Bronchial epithelial cell (primary cell): ENCODE measurements around the gene CSMD2. TPM values are rescaled to one million over a fixed set of nuclear protein-coding genes. Genes with fewer than 3 reads are reported as not detected.

Experiments used
- DNase-seq: peaks from one replicate; pipeline ENCODE4 v3.0.0-alpha.2; 2010; ENCODE audit warnings: low read depth
- FAIRE-seq: peaks from 2 replicates; lab custom pipeline; 2011; peaks lifted over from hg19 to GRCh38; lab: Jason Lieb, UNC
- H3K27me3 ChIP-seq: 2 replicates; pipeline ENCODE4 v1.5.1; 2011; ENCODE audit warnings: low read length; ENCODE audit not compliant: control insufficient read depth, insufficient read depth
- H3K36me3 ChIP-seq: 2 replicates; pipeline ENCODE4 v1.5.1; 2011; ENCODE audit warnings: low read length; ENCODE audit not compliant: control insufficient read depth, insufficient read depth
- H3K4me3 ChIP-seq: 2 replicates; pipeline ENCODE4 v1.5.1; 2011; ENCODE audit warnings: mild to moderate bottlenecking, low read depth, low read length, control low read depth
- total RNA-seq: library from RNA; depleted of rRNA; stranded (reverse); fragments of >200 nt; gene quantifications from 2 replicates; pipeline ENCODE4 v1.2.1, GENCODE V29; 2014
- TF ChIP-seq, protein P1 (sequence below): IDR thresholded peaks from 2 replicates; pipeline ENCODE4 v1.5.1; 2011; ENCODE audit warnings: mild to moderate bottlenecking, moderate library complexity, low read length, control low read depth, inconsistent platforms; ENCODE audit not compliant: insufficient read depth, severe bottlenecking

Gene CSMD2
- total RNA-seq, 1 donor from 2014 or later = not detected

DNA sequence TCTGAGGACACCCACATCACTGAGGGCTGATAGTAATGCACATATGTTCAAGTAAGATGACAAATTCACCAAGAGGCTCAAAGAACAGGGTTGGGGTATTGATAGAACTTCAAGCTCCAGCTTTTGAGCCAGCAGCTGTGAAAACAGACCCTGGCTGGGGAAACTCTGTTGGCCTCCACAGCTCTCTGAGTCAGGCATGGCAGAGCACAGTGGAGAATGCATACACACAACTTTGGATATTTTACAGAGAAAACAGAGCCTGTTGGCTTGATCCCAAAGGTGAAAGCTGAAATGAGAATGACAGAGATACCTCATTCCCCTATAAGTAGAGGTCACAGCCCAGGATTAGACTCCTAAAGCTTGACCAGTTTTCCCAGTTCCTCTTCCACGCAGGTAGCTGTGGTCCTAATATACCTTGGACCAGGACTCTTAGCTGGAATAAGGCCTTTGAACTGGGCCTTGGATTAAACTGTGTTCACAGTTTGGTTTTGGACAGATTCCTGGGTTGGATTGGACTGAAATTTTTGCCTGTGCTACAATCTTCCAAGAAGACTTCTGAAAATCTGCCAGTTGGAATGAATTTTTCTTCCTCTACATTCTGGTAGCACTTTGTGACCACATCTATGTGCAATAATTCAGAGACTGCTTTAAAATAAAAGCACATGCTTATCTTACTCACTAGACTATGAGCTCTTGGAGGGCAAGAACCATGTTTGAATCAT, 402.8 kb downstream of the CSMD2 start:
- Histone ChIP-seq H3K4me3 (no peak overlapping the region), H3K27me3 (no peaks in the 10 kb centered on the region), H3K36me3 (no peaks in the 10 kb centered on the region)
- TF ChIP-seq, protein P1, sequence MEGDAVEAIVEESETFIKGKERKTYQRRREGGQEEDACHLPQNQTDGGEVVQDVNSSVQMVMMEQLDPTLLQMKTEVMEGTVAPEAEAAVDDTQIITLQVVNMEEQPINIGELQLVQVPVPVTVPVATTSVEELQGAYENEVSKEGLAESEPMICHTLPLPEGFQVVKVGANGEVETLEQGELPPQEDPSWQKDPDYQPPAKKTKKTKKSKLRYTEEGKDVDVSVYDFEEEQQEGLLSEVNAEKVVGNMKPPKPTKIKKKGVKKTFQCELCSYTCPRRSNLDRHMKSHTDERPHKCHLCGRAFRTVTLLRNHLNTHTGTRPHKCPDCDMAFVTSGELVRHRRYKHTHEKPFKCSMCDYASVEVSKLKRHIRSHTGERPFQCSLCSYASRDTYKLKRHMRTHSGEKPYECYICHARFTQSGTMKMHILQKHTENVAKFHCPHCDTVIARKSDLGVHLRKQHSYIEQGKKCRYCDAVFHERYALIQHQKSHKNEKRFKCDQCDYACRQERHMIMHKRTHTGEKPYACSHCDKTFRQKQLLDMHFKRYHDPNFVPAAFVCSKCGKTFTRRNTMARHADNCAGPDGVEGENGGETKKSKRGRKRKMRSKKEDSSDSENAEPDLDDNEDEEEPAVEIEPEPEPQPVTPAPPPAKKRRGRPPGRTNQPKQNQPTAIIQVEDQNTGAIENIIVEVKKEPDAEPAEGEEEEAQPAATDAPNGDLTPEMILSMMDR = no peak
- no peak for DNase-seq
- peak; percentile 75 for FAIRE-seq

GRCh38 chr1:33758698-33759097, 406.3 kb downstream of the CSMD2 start:
- TF ChIP-seq, protein P1 = no peak
- Histone ChIP-seq H3K27me3 (no peaks in the 10 kb centered on the region), H3K36me3 (no peaks in the 10 kb centered on the region), H3K4me3 (no peak overlapping the region)
- DNase-seq = no peak
- no peak for FAIRE-seq

DNA sequence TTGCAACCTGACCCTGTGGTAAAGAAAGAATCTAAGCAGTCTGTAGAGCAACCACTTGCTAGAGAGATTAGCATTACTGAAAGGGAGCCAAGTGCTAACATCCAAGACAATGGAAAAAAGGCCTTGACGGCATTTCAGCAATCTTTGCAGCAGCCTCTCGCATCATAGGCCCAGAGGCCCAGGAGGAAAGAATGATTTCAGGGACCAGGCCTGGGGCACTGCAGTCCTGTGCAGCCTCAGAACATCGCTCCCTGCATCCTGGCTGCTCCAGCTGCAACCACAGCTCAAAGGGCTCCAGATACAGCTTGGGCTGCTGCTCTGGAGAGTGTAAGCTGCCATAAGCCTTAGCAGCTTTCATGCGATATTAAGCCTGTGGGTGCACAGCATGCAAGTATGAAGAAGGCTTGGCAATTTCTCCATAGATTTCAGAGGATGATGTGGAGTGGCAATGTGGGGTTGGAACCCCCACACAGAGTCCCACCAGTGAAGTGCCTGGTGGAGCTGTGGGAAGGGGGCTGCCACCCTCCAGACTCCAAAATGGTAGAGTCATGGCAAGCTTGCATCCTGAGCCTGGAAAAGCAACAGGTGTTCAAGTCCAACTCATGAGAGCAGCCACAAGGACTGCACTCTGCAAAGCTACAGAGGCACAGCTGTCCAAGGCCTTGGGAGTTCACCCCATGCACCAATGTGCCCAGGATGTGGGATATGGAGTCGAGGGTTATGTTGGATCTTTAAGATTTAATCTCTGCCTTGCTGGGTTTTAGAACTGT, 411.8 kb downstream of the CSMD2 start:
- DNase-seq (no peak), FAIRE-seq (no peak)
- TF ChIP-seq, protein P1 = no peak
- no peaks in the 10 kb centered on the region for H3K27me3 ChIP-seq
- H3K4me3 ChIP-seq = no peak overlapping the region
- H3K36me3 ChIP-seq = no peaks in the 10 kb centered on the region

DNA sequence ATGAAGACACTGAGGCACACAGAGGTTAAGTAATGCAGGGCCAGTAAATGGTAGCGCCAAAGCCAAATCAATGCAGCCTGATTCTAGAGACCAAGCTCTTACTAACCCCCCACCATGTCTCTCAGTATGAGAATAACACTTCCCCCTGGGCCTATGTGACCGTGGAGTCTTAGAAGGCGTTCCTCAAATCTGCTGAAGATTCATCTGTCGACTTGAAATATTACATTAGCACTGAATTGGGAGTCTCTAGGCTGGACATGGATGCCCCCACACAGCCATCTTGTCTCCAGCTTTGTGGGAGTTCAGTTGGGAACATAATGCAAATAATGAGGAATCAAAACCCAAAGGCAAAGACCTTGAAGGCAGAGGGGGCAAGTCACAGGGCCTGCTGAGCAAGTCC, 419.1 kb downstream of the CSMD2 start:
- no peak overlapping the region for H3K4me3 ChIP-seq
- no peak for DNase-seq
- H3K27me3 ChIP-seq = no peaks in the 10 kb centered on the region
- TF ChIP-seq, protein P1 = no peak
- peak; percentile 76 for FAIRE-seq
- no peaks in the 10 kb centered on the region for H3K36me3 ChIP-seq

GRCh38 chr1:33743221-33743998, 421.6 kb downstream of the CSMD2 start:
- Histone ChIP-seq H3K27me3 (no peaks in the 10 kb centered on the region), H3K4me3 (no peak overlapping the region), H3K36me3 (no peaks in the 10 kb centered on the region)
- no peak for DNase-seq
- FAIRE-seq = no peak
- TF ChIP-seq, protein P1 = no peak
